ENCODE data around the gene DBT.

DNA sequence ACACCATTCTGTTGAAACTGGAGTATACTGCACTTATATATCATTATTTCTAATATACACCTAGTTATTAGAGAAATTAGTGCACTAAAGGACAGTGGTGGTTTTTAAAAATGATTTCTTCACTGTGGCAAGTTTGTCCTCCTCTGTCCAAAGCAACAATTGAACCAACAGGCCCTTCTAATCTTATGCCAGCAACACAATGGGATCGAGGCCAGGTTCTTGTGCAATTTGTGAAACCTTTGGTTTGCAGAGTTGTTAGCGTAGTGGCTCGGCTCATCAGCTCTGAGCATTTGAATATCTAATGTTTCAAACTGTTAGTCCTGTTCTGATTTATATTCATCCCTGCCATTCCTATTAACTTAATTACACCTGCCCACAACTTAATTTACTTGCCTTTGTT, 61.7 kb downstream of the DBT start:
- TF ChIP-seq, protein P1, sequence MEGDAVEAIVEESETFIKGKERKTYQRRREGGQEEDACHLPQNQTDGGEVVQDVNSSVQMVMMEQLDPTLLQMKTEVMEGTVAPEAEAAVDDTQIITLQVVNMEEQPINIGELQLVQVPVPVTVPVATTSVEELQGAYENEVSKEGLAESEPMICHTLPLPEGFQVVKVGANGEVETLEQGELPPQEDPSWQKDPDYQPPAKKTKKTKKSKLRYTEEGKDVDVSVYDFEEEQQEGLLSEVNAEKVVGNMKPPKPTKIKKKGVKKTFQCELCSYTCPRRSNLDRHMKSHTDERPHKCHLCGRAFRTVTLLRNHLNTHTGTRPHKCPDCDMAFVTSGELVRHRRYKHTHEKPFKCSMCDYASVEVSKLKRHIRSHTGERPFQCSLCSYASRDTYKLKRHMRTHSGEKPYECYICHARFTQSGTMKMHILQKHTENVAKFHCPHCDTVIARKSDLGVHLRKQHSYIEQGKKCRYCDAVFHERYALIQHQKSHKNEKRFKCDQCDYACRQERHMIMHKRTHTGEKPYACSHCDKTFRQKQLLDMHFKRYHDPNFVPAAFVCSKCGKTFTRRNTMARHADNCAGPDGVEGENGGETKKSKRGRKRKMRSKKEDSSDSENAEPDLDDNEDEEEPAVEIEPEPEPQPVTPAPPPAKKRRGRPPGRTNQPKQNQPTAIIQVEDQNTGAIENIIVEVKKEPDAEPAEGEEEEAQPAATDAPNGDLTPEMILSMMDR (conservative IDR thresholded peaks at IDR 0.05), result no peak
- no peak for TF ChIP-seq ZFX (IDR thresholded peaks at IDR 0.05)
